Neutrophil (primary cell): ENCODE measurements around the gene RMND1.

Experiments
- H3K27ac ChIP-seq: fragments of 200-600 bp; sonication (generic); 2 replicates; pipeline ENCODE4 v1.5.1; 2016; ENCODE audit warnings: mild to moderate bottlenecking, moderate library complexity
- H3K27me3 ChIP-seq: fragments of 200-600 bp; sonication (generic); 2 replicates; pipeline ENCODE4 v1.6.0; 2016; ENCODE audit warnings: mild to moderate bottlenecking
- H3K36me3 ChIP-seq: fragments of 200-600 bp; sonication (generic); 2 replicates; pipeline ENCODE4 v1.5.1; 2017
- H3K4me1 ChIP-seq, 2 experiments: fragments of 200-600 bp in 1 of 2; sonication (generic) in 1 of 2; 1 replicate in 1 of 2; 2 replicates in 1 of 2; pipeline versions ENCODE4 v1.5.1 to v1.6.1; 2013 to 2016; ENCODE audit warnings: low read depth in 1 of 2, low read length in 1 of 2, mild to moderate bottlenecking in 1 of 2, moderate library complexity in 1 of 2; ENCODE audit not compliant: control insufficient read depth in 1 of 2, insufficient read depth in 1 of 2
- H3K4me3 ChIP-seq, 2 experiments: fragments of 200-600 bp in 1 of 2; sonication (generic) in 1 of 2; 1 replicate in 1 of 2; 2 replicates in 1 of 2; pipeline ENCODE4 v1.5.1; 2013 to 2016; ENCODE audit warnings: low read depth in 1 of 2, low read length in 1 of 2, mild to moderate bottlenecking in 1 of 2, moderate library complexity in 1 of 2
- H3K9me3 ChIP-seq: fragments of 200-600 bp; sonication (generic); 2 replicates; pipeline ENCODE4 v1.5.1; 2016
- CTCF ChIP-seq: fragments of 200-600 bp; sonication (generic); IDR thresholded peaks from 2 replicates; pipeline ENCODE4 v1.5.1; 2016; ENCODE audit warnings: antibody characterized with exemption

RMND1 gene

GRCh38 chr6:151430886-151431285 lies 21.0 kb downstream of the RMND1 start:
- Histone ChIP-seq H3K4me1 (no peaks in the 10 kb centered on the region), H3K4me3 (no peak overlapping the region), H3K36me3 (peaks cover 68% of the 10 kb centered on the region), H3K9me3 (no peaks in the 10 kb centered on the region), H3K27me3 (no peaks in the 10 kb centered on the region), H3K27ac (no peak overlapping the region)
- no peak for TF ChIP-seq CTCF

GRCh38 chr6:151428093-151428735 lies 23.7 kb downstream of the RMND1 start:
- Histone ChIP-seq H3K4me3 (no peak overlapping the region), H3K9me3 (no peaks in the 10 kb centered on the region), H3K36me3 (peaks cover 84% of the 10 kb centered on the region), H3K27me3 (no peaks in the 10 kb centered on the region), H3K4me1 (no peaks in the 10 kb centered on the region), H3K27ac (no peak overlapping the region)
- TF ChIP-seq CTCF = no peak

GRCh38 chr6:151425561-151425960 lies 26.4 kb downstream of the RMND1 start:
- peaks cover 69% of the 10 kb centered on the region for H3K36me3 ChIP-seq
- no peak for TF ChIP-seq CTCF
- no peaks in the 10 kb centered on the region for H3K4me1 ChIP-seq
- H3K4me3 ChIP-seq = no peak overlapping the region
- H3K9me3 ChIP-seq = no peaks in the 10 kb centered on the region
- no peak overlapping the region for H3K27ac ChIP-seq
- no peaks in the 10 kb centered on the region for H3K27me3 ChIP-seq

- Histone ChIP-seq H3K27me3 (no peaks in the 10 kb centered on the region), H3K36me3 (peaks cover 66% of the 10 kb centered on the region), H3K9me3 (no peaks in the 10 kb centered on the region), H3K4me3 (no peak overlapping the region), H3K27ac (no peak overlapping the region), H3K4me1 (no peaks in the 10 kb centered on the region)
- no peak for TF ChIP-seq CTCF
These were observed 28.9 kb downstream of the RMND1 start for GRCh38 chr6:151422981-151423380.

- no peaks in the 10 kb centered on the region for H3K9me3 ChIP-seq
- H3K27me3 ChIP-seq = no peaks in the 10 kb centered on the region
- no peak overlapping the region for H3K4me3 ChIP-seq
- H3K4me1 ChIP-seq = no peaks in the 10 kb centered on the region
- TF ChIP-seq CTCF = no peak
- H3K27ac ChIP-seq = no peak overlapping the region
- peaks cover 56% of the 10 kb centered on the region for H3K36me3 ChIP-seq
These were observed 34.4 kb downstream of the RMND1 start for GRCh38 chr6:151417477-151417876.
